Endometrium (tissue), 2 donors: ENCODE results near the gene C6orf89.
"Not testable (repeated sequence)": the region's sequence is repeated elsewhere in the genome, so short reads cannot be mapped to it uniquely, and the experiment has no call there.

Source experiments
- FAIRE-seq: peaks from 2 replicates; lab custom pipeline; 2012; peaks lifted over from hg19 to GRCh38; lab: Jason Lieb, UNC
- donor health status: control.
- donor health status: control.

C6orf89 gene

GRCh38 chr6:36924131-36924530, 38.4 kb downstream of the C6orf89 start:
- no peak for FAIRE-seq

GRCh38 chr6:36924778-36925374, 39.1 kb downstream of the C6orf89 start:
- FAIRE-seq: no peak

GRCh38 chr6:36925809-36926208, 40.1 kb downstream of the C6orf89 start:
- FAIRE-seq: no peak

DNA sequence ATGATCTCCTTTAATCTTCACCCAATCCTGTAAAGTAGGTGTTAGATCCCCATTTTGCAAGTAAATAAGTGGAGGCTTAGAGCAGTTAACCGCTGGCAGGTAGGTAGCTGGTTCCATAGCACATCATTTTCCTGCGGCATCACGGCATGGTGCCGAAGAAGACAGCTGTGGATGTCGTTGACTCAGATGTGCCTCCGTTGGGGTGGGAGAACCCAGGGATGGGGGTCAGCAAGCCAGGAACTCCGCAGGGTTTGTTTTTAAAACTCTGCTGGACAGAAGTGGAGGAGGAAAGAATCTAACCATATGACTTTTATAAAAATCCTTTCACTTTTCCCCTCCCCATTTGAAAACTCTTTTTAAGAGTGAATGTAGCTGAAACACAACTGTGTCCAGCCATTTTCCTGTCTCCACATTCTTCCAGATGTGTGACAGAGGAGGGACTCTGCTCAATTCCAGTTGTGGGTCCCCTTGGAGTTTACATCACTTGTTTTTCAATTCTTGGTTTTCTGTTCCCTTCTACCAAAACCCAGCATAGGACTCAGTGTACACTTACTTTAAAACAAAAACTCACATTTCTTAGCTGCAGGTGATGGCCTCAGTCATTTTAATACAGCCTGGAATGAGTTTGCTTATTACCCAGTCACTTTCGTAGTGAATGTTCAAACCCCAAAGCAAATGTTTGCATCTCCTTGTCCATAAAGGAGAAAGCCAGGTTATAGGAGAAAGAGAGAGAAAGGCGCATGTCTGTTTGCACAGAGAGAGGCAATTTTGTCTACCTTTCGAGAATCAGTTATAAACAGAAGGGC, 41.2 kb downstream of the C6orf89 start:
- FAIRE-seq: no peak

DNA sequence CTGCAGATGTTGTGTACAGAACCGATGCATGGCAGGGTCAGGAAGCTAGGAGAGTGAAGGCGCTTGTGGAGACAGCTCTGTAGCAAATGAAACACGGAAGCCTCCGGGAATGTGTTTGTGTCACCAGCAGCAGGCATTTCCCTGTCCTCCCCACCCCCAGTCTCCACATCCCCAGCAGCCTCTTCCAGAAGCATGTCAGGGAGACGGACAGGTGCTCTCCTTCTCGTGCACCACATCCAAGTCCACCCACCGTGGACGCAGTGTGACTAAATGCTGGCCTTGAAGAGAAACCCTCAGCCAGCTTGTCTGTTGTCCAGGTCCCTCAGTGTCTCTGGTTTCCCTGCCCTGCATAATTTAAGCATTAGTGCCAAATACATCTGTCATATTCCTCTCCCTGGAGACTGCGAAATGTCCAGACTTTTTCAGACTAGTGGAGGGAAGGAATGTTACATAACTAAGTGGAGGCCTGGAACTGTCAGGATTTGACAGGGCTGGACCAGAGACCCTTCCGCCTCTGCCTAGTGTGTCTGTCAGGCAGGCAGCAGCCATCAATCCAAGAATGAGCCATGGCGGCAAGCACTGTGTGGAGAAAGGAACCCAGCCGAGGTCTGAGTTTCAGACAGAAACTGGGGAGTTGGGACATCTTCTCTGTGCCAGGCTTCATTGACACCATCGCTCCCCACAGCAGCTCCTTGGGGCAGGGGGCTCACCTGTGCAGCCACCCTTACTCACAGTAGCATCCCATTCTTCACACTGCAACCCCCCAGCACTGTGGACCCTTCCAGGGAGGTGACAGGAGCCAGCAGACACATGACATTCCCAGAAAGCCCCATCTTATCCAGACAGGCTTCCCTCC, 42.2 kb downstream of the C6orf89 start:
- FAIRE-seq: no peak

DNA sequence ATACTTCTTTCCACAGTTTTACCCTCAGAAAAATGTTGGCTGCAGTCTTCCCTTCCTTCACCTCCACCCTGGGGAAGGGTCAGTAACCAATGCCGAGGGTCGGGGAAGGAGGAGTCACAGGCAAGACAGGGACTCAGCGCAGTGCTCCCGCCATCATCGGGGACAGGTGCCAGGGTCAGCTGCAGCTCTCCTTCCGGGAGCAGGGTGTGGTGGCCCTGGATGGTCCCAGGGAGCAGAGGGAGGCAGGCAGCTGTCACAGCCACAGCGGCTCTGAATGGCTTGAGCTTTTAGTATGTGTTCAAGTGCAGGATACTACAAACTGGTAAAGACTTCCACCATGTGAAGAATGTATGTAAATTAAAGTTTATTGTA, 42.8 kb downstream of the C6orf89 start:
- FAIRE-seq: no peak

DNA sequence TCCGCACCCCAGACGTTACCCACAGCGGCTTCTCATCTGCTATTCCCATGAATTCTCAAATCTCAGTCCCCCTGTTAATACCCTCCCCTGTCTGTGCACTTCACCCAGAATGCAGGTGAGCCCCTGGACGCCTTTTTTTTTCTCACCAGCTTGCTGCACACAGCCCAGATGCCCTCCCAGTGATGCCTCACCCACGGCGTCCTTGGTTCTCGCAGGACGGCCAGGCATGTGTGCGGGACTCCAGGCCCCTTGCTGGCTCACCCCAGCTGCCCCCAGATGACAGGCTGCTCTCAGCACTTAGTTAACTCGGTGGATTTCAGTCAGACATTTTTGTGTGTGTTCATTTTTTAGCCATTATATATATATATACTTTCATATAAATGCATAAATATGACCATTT, 43.4 kb downstream of the C6orf89 start:
- FAIRE-seq: no peak

GRCh38 chr6:36929607-36930006, 43.9 kb downstream of the C6orf89 start:
- FAIRE-seq: no peak

GRCh38 chr6:36930483-36930882, 44.7 kb downstream of the C6orf89 start:
- FAIRE-seq: no peak

- FAIRE-seq: no peak
Measured at GRCh38 chr6:36933102-36933501, 47.4 kb downstream of the C6orf89 start.

GRCh38 chr6:36933519-36933918, 47.8 kb downstream of the C6orf89 start:
- no peak for FAIRE-seq

- FAIRE-seq: no peak
Measured at GRCh38 chr6:36934901-36935300, 49.1 kb downstream of the C6orf89 start.

- no peak for FAIRE-seq
Measured at GRCh38 chr6:36936824-36937223, 51.1 kb downstream of the C6orf89 start.

GRCh38 chr6:36937896-36938295, 52.1 kb downstream of the C6orf89 start:
- FAIRE-seq: no peak

DNA sequence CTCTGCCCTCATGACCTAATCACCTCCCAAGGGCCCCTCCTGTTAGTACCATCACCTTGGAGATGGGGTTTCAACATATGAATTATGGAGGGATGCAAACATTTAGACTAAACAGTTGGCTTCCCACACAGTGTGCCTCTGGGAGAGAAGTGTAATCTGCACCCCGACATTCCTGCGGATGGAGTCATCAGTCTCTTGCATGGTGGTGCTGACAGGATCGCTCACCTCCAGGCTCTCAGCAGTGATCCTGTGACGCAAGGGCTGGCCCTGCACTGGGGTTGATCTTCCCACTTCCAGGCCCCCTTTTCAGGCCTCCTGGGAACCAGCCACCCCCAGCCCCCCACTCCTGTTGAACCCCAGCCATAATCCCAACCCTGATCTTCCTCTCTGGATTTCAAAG, 52.8 kb downstream of the C6orf89 start:
- FAIRE-seq: no peak

DNA sequence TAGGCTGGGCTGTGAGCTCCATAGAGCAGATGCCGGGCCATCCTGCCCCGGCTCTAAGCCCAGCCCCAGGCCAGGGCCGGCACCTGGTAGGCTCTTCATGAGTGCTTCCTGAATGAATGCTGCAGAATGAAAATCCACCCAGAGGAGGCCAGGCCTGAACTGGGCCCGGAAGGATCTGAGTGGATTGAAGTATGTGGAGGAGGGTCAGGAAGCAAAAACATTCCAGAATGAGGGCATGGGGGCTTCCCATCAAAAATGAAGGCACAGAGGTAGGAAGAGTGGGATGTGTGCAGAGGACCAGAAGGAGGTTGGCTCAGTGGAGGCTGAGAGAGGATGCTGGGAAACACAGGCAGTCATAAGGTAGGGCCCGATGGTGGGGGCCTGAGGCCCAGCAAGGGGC, 53.3 kb downstream of the C6orf89 start:
- not testable (repeated sequence) for FAIRE-seq

DNA sequence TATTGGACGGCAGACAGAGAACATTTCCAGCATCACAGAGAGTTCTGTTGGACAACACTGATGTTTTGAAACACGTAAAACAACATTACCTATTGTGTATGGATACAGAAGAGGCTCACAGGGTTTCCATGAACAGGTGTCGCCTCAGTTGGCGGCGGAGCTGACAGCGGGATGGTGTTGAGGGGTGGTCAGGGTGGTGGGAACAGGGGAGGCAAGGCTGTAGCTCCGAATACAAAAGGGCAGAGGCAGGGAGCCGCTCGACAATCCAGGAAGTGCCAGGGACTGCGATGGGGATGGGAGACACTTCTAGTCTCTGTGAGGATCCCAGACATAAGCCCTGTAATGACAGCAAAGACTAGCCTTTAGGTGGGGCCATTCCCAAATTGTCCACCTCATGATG, 54.3 kb downstream of the C6orf89 start:
- FAIRE-seq: no peak

DNA sequence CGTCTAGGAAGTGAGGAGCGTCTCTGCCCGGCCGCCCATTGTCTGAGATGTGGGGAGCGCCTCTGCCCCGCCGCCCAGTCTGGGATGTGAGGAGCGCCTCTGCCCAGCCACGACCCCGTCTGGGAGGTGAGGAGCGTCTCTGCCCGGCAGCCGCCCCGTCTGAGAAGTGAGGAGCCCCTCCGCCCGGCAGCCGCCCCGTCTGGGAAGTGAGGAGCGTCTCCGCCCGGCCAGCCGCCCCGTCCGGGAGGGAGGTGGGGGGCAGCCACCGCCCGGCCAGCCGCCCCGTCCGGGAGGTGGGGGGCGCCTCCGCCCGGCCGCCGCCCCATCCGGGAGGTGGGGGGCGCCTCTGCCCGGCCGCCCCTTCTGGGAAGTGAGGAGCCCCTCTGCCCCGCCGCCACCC, 55.8 kb downstream of the C6orf89 start:
- FAIRE-seq: not testable (repeated sequence)

GRCh38 chr6:36942329-36942728, 56.6 kb downstream of the C6orf89 start:
- FAIRE-seq: not testable (repeated sequence)

GRCh38 chr6:36944650-36945049, 58.9 kb downstream of the C6orf89 start:
- FAIRE-seq: no peak

DNA sequence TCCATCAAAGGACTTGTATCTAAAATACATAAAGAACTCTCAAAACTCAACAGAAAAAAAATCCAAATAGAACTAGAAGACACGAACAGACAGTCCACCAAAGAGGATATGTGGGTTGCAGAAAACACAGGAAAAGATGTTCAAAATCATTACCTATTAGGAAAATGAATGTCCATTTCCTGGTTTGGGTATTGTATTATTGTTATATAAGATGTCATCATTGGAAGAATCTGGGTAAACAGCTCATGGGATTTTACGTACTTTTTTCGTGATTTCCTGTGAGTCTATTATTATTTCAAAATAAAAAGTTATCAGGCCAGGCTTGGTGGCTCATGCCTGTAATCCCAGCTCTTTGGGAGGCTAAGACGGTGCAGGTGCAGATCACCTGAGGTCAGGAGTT, 59.5 kb downstream of the C6orf89 start:
- no peak for FAIRE-seq

- no peak for FAIRE-seq
Measured at GRCh38 chr6:36946526-36946925, 60.8 kb downstream of the C6orf89 start.
